ENCODE measurements around the gene DNAH7. TPM values are rescaled to one million over a fixed set of nuclear protein-coding genes. Genes with fewer than 3 reads are reported as not detected.

DNAH7 gene
- total and polyA plus RNA-seq, 2 of the 8 experiments (the other 6 are each of a cell fraction or from before 2014, with no cell fraction given): 0.07 to 0.08 TPM

GRCh38 chr2:196000551-196000950, 68.1 kb downstream of the DNAH7 start:
- no peak for TF ChIP-seq ZNF274 (IDR thresholded peaks at IDR 0.05; ENCODE audit: borderline replicate concordance, extremely low read depth, low read length)
- TF ChIP-seq SP2 (IDR thresholded peaks at IDR 0.05; ENCODE audit: low read length): no peak
- TF ChIP-seq CREB1 (IDR thresholded peaks at IDR 0.05): no peak
- no peak for TF ChIP-seq CBX5 (IDR thresholded peaks at IDR 0.05; ENCODE audit: low read depth, low read length)
- no peak for TF ChIP-seq KDM5A (IDR thresholded peaks at IDR 0.05; ENCODE audit: low read length)
- no peak overlapping the region for H2BK20ac ChIP-seq (ENCODE audit: low read length)
- no peak overlapping the region for H3K27ac ChIP-seq (ENCODE audit: low read depth, low read length)
- WGBS, 2 experiments (ENCODE audit: extremely low coverage in 1 of 2, insufficient coverage in 1 of 2, insufficient read length in 1 of 2, insufficient replicate concordance in 2 of 2, low coverage in 1 of 2, low lambda C conversion rate in 2 of 2, missing lambda C conversion rate in 1 of 2): 88% methylated on average over 1 of the region's 1 CpG; no CpG with 5 or more reads in 1 of the 2 experiments
- H2BK15ac ChIP-seq (ENCODE audit: low read length): no peak overlapping the region
- H3K4ac ChIP-seq (replicated peaks; ENCODE audit: insufficient read length, low read depth, low read length): no peak overlapping the region
- no peaks in the 10 kb centered on the region for H3K79me1 ChIP-seq (ENCODE audit: low read depth, low read length)
- FAIRE-seq: no peak
- no peak overlapping the region for H4K91ac ChIP-seq (replicated peaks; ENCODE audit: insufficient read length, low read length)
- POLR2A ChIA-PET (ENCODE audit: partially characterized antibody): no interaction called here
- no peak overlapping the region for H3K4me3 ChIP-seq (ENCODE audit: extremely low read depth in 1 of 4, insufficient read depth in 2 of 4, low read depth in 3 of 4, low read length in 4 of 4)
- H3K4me2 ChIP-seq (ENCODE audit: insufficient read depth in 1 of 2, low read depth in 2 of 2, low read length in 2 of 2): no peak overlapping the region
- H3K23ac ChIP-seq (ENCODE audit: insufficient read length): no peak overlapping the region
- H3K18ac ChIP-seq (ENCODE audit: extremely low read depth, low read length): no peak overlapping the region
- H3K27me3 ChIP-seq (replicated peaks in 1 of 4; ENCODE audit: control insufficient read depth in 3 of 4, extremely low read depth in 1 of 4, insufficient read depth in 3 of 4, low read length in 3 of 4): no peaks in the 10 kb centered on the region
- H4K8ac ChIP-seq (ENCODE audit: extremely low read depth, insufficient read depth, low read length): no peak overlapping the region
- no peaks in the 10 kb centered on the region for H3K23me2 ChIP-seq (ENCODE audit: low read depth, low read length)
- H3K14ac ChIP-seq (ENCODE audit: insufficient read length): no peak overlapping the region
- H2BK120ac ChIP-seq (replicated peaks; ENCODE audit: low read depth, low read length): no peak overlapping the region
- no peak overlapping the region for H3K9ac ChIP-seq (replicated peaks in 1 of 4; ENCODE audit: extremely low read depth in 1 of 4, low read depth in 3 of 4, low read length in 3 of 4)
- no peak overlapping the region for H4K5ac ChIP-seq (ENCODE audit: insufficient read length, low read depth, low read length)
- no peak overlapping the region for H3K56ac ChIP-seq (replicated peaks; ENCODE audit: insufficient read length, low read depth, low read length)
- H3K9me3 ChIP-seq (ENCODE audit: insufficient read depth in 2 of 2, low read depth in 1 of 2, low read length in 1 of 2): no peaks in the 10 kb centered on the region
- H2AFZ ChIP-seq (ENCODE audit: low read length): no peak overlapping the region
- DNase-seq (ENCODE audit: low read depth in 1 of 2, low spot score in 2 of 2): no peak
- no peaks in the 10 kb centered on the region for H3K79me2 ChIP-seq (ENCODE audit: control insufficient read depth in 1 of 2, insufficient read depth in 2 of 2, low read length in 2 of 2)
- no peak overlapping the region for H2BK12ac ChIP-seq (ENCODE audit: low read depth, low read length)
- H3K36me3 ChIP-seq (ENCODE audit: control insufficient read depth in 2 of 4, insufficient read depth in 4 of 4, low read length in 3 of 4): no peaks in the 10 kb centered on the region
- no peak overlapping the region for H2AK5ac ChIP-seq (ENCODE audit: low read depth, low read length)
- H3K4me1 ChIP-seq (replicated peaks in 1 of 4; ENCODE audit: control insufficient read depth in 3 of 4, insufficient read depth in 4 of 4, low read length in 3 of 4): peaks cover 0 to under 1% (median 0%) of the 10 kb centered on the region in 4 experiments; a peak in 2 of 7 replicates
- CTCF ChIA-PET (ENCODE audit: partially characterized antibody): interaction anchor here (1.0 to 1.8 kb wide), 2 partner anchors 10 to 68 kb away, joined by 3 read pairs; partner anchors contain the start of gene DNAH7
- H2BK5ac ChIP-seq (ENCODE audit: low read depth, low read length): no peak overlapping the region
- no peaks in the 10 kb centered on the region for H4K20me1 ChIP-seq (replicated peaks in 1 of 2; ENCODE audit: control insufficient read depth in 1 of 2, insufficient read depth in 2 of 2, low read length in 2 of 2)
